Tibial nerve (tissue), 4 donors: ENCODE data around the gene NNT. TPM values are rescaled to one million over a fixed set of nuclear protein-coding genes. Genes with fewer than 3 reads are reported as not detected.

Experiments used
- DNase-seq, 2 donors: peaks; one replicate each; pipeline ENCODE4 v3.0.0-alpha.2; 2019; ENCODE audit warnings: low spot score in 2 of 2
- H3K27ac ChIP-seq, 4 donors: fragments of 200-600 bp; sonication (generic) in 3 of 4; one replicate each; pipeline ENCODE4 v1.5.1; 2017 to 2019; ENCODE audit warnings: mild to moderate bottlenecking in 1 of 4
- H3K27me3 ChIP-seq, 2 donors: fragments of 200-600 bp; sonication (generic) in 1 of 2; one replicate each; pipeline versions ENCODE4 v1.5.1 to v1.6.0; 2017 to 2019
- H3K36me3 ChIP-seq, 3 donors: fragments of 200-600 bp; sonication (generic); one replicate each; pipeline ENCODE4 v1.5.1; 2018 to 2019
- H3K4me1 ChIP-seq, 4 donors: fragments of 200-600 bp; sonication (generic) in 3 of 4; one replicate each; pipeline ENCODE4 v1.5.1; 2017 to 2019
- H3K4me3 ChIP-seq, 4 donors: fragments of 200-600 bp; sonication (generic) in 3 of 4; one replicate each; pipeline ENCODE4 v1.5.1; 2017 to 2019; ENCODE audit warnings: mild to moderate bottlenecking in 1 of 4, moderate library complexity in 1 of 4
- H3K9me3 ChIP-seq, 4 donors: fragments of 200-600 bp; sonication (generic) in 3 of 4; one replicate each; pipeline ENCODE4 v1.5.1; 2017 to 2019
- EP300 ChIP-seq, 2 donors: sonication (generic); formaldehyde crosslinking; IDR thresholded peaks; one replicate each; pipeline ENCODE4 v1.6.1; 2017; ENCODE audit warnings: antibody characterized with exemption in 2 of 2, mild to moderate bottlenecking in 1 of 2
- POLR2A ChIP-seq, 2 donors: fragments of 450-650 bp; IDR thresholded peaks; one replicate each; pipeline ENCODE4 v1.6.1; 2017; ENCODE audit warnings: antibody characterized with exemption in 2 of 2, mild to moderate bottlenecking in 2 of 2, moderate library complexity in 2 of 2
- WGBS, 2 donors: methylation state at CpG; one replicate each; pipeline ENCODE4 v1.1.5; 2018; 5-methylcytosine and 5-hydroxymethylcytosine counted together
- total RNA-seq, 4 donors: library from RNA; depleted of rRNA; stranded (reverse); fragments of >200 nt; gene quantifications; one replicate each; pipeline ENCODE4 v1.1.0, GENCODE V29; 2016
- TF ChIP-seq, protein P1 (sequence below), 5 experiments: fragments of 200-600 bp in 3 of 5; fragments of 450-650 bp in 2 of 5; sonication (generic) in 3 of 5; IDR thresholded peaks; one replicate each; pipeline ENCODE4 v1.5.1; 2016 to 2019; ENCODE audit warnings: antibody characterized with exemption in 5 of 5, mild to moderate bottlenecking in 3 of 5, moderate library complexity in 2 of 5

Gene NNT
- total RNA-seq, 4 donors from 2014 or later: 36.3 to 47.1 (median 42.7) TPM

DNA sequence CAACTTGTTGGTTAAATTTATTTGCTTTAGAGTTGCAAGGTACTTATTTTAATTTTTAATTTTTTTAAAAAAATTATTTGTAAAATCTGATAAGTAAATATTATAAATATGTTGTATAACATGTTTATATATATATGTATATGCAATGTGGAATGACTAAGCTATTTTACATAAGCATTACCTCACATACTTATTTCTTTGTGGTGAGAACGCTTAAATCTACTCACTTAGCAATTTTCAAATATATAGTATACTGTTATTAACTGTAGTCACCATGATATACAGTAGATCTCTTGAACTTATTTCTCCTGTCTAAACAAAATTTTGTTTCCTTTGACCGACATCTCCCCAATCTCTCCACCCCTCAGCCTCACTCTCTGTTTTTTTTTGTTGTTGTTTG, 147.8 kb downstream of the NNT start:
- TF ChIP-seq POLR2A (IDR thresholded peaks at IDR 0.05) (no peak), EP300 (IDR thresholded peaks at IDR 0.05) (no peak)
- TF ChIP-seq, protein P1, sequence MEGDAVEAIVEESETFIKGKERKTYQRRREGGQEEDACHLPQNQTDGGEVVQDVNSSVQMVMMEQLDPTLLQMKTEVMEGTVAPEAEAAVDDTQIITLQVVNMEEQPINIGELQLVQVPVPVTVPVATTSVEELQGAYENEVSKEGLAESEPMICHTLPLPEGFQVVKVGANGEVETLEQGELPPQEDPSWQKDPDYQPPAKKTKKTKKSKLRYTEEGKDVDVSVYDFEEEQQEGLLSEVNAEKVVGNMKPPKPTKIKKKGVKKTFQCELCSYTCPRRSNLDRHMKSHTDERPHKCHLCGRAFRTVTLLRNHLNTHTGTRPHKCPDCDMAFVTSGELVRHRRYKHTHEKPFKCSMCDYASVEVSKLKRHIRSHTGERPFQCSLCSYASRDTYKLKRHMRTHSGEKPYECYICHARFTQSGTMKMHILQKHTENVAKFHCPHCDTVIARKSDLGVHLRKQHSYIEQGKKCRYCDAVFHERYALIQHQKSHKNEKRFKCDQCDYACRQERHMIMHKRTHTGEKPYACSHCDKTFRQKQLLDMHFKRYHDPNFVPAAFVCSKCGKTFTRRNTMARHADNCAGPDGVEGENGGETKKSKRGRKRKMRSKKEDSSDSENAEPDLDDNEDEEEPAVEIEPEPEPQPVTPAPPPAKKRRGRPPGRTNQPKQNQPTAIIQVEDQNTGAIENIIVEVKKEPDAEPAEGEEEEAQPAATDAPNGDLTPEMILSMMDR (IDR thresholded peaks at IDR 0.05): no peak
- Histone ChIP-seq H3K36me3 (no peaks in the 10 kb centered on the region), H3K4me3 (no peak overlapping the region), H3K27ac (no peak overlapping the region), H3K27me3 (no peaks in the 10 kb centered on the region), H3K9me3 (peaks cover 0 to 21% (median 0%) of the 10 kb centered on the region in 4 donors), H3K4me1 (no peaks in the 10 kb centered on the region)
- DNase-seq: no peak
- 86% methylated on average over 2 of the region's 2 CpGs for WGBS, 2 donors

- H3K27ac ChIP-seq: no peak overlapping the region
- no peaks in the 10 kb centered on the region for H3K27me3 ChIP-seq
- H3K4me1 ChIP-seq: no peaks in the 10 kb centered on the region
- no peaks in the 10 kb centered on the region for H3K36me3 ChIP-seq
- no peak for DNase-seq
- WGBS, 2 donors: 90 to 100% methylated on average over 2 of the region's 2 CpGs
- TF ChIP-seq POLR2A (IDR thresholded peaks at IDR 0.05): no peak
- no peak for TF ChIP-seq EP300 (IDR thresholded peaks at IDR 0.05)
- TF ChIP-seq, protein P1 (IDR thresholded peaks at IDR 0.05): no peak
- H3K4me3 ChIP-seq: no peak overlapping the region
- H3K9me3 ChIP-seq: peaks cover 0 to 22% (median 6%) of the 10 kb centered on the region in 4 donors
Measured at GRCh38 chr5:43753069-43753468, 150.1 kb downstream of the NNT start.

Other genes starting within 250 kb of the NNT start
- gene CCL28, start 190.8 kb upstream of the NNT start, total RNA-seq: 10 to 100 TPM in 1 of 4 donors, 1 to 10 TPM in 3; 2.7 to 15.1 (median 7.2) TPM
- 10 to 100 TPM in 1 of 4 donors, 1 to 10 TPM in 3; 6.9 to 12.7 (median 9.1) TPM for gene TMEM267, start 119.3 kb upstream of the NNT start, total RNA-seq
- 1 to 10 TPM in 3 of 4 donors, under 1 TPM in 1; 0.63 to 2.4 (median 2.1) TPM for gene C5orf34, start 88.0 kb upstream of the NNT start, total RNA-seq
- gene PAIP1, start 46.1 kb upstream of the NNT start, total RNA-seq: 10 to 100 TPM; 55.5 to 73.5 (median 65.2) TPM